HepG2 (cell line): ENCODE measurements around the gene PRSS48. TPM values are rescaled to one million over a fixed set of nuclear protein-coding genes. Genes with fewer than 3 reads are reported as not detected.

Experiments used
- AHDC1 ChIP-seq: sonication (generic); formaldehyde crosslinking; IDR thresholded peaks from 2 replicates; pipeline ENCODE4 v1.5.1; 2020; ENCODE audit warnings: mild to moderate bottlenecking, missing genetic modification reagents, borderline replicate concordance
- ARID3A ChIP-seq: IDR thresholded peaks from 2 replicates; pipeline ENCODE4 v1.6.1; 2012; ENCODE audit warnings: low read depth, low read length, improper control_type of control experiment
- FOSL2 ChIP-seq: sonication (generic); formaldehyde crosslinking; IDR thresholded peaks from 2 replicates; pipeline ENCODE4 v1.4.0; 2020; ENCODE audit warnings: missing genetic modification reagents
- FOXP1 ChIP-seq, 2 experiments: fragments of 450-650 bp in 1 of 2; IDR thresholded peaks; 2 replicates each; pipeline ENCODE4 v1.6.1; 2017 to 2018; ENCODE audit warnings: antibody characterized with exemption in 1 of 2
- FOXP4 ChIP-seq: sonication (generic); formaldehyde crosslinking; IDR thresholded peaks from 2 replicates; pipeline ENCODE4 v1.4.0; 2020; ENCODE audit warnings: missing genetic modification reagents
- HDAC1 ChIP-seq: sonication (generic); formaldehyde crosslinking; IDR thresholded peaks from 2 replicates; pipeline ENCODE4 v1.5.1; 2020; ENCODE audit warnings: mild to moderate bottlenecking, missing genetic modification reagents
- HIC2 ChIP-seq: sonication (generic); formaldehyde crosslinking; IDR thresholded peaks from 2 replicates; pipeline ENCODE4 v1.9.0; 2022; ENCODE audit warnings: low read depth, missing genetic modification reagents
- RFXAP ChIP-seq: sonication (generic); formaldehyde crosslinking; IDR thresholded peaks from 2 replicates; pipeline ENCODE4 v1.4.0; 2020; ENCODE audit warnings: missing genetic modification reagents, borderline replicate concordance
- SALL1 ChIP-seq: sonication (generic); formaldehyde crosslinking; IDR thresholded peaks from 2 replicates; pipeline ENCODE4 v1.8.0; 2022; ENCODE audit warnings: mild to moderate bottlenecking, missing genetic modification reagents
- SETDB1 ChIP-seq: sonication (generic); formaldehyde crosslinking; IDR thresholded peaks from 2 replicates; pipeline ENCODE4 v1.5.1; 2020; ENCODE audit warnings: missing genetic modification reagents, mild to moderate bottlenecking, borderline replicate concordance
- ZMYM4 ChIP-seq: sonication (generic); formaldehyde crosslinking; IDR thresholded peaks from 2 replicates; pipeline ENCODE4 v1.8.1; 2023; ENCODE audit warnings: mild to moderate bottlenecking, missing genetic modification reagents
- ZXDC ChIP-seq: sonication (generic); formaldehyde crosslinking; IDR thresholded peaks from 2 replicates; pipeline ENCODE4 v1.5.0; 2020; ENCODE audit warnings: mild to moderate bottlenecking, missing genetic modification reagents
- polyA plus RNA-seq, 8 experiments: library from polyadenylated mRNA; depleted of rRNA in 3 of 8; stranded (reverse) in 7 of 8; unstranded in 1 of 8; fragments of >200 nt; fragmentation: Illumina TruSeq in 4 of 8; extraction: Trizol in 4 of 8; gene quantifications; 2 replicates each; pipeline versions ENCODE4 v1.2.1 to v1.2.3, GENCODE V29; 2011 to 2016; ENCODE audit warnings: low read depth in 4 of 8, missing spikeins in 1 of 8, mixed read lengths in 1 of 8; ENCODE audit not compliant: insufficient read depth in 1 of 8
- total RNA-seq, 5 experiments: library from RNA; depleted of rRNA; stranded (reverse); fragments of >200 nt; fragmentation: Illumina TruSeq; extraction: Trizol; gene quantifications; 2 replicates each; pipeline ENCODE4 v1.2.3, GENCODE V29; 2016; ENCODE audit warnings: low read depth in 1 of 5

Gene PRSS48
- total and polyA plus RNA-seq, 2 of the 13 experiments (the other 11 are each of a cell fraction or from before 2014, with no cell fraction given) = not detected

GRCh38 chr4:151251603-151252304 lies 25.2 kb upstream of the PRSS48 start (continued):
- TF ChIP-seq FOXP4 (CRISPR knock-in tag) (peak; percentile 95), HDAC1 (CRISPR knock-in tag) (peak; percentile 62), ZMYM4 (CRISPR knock-in tag) (peak; percentile 70), ARID3A (peak; percentile 86), FOXP1 (IDR thresholded peaks at IDR 0.05) (peak; percentile 63), FOXP1 (CRISPR knock-in tag; IDR thresholded peaks at IDR 0.05) (peak; percentile 89), FOSL2 (peak; percentile 83), HIC2 (CRISPR knock-in tag) (peak; percentile 99), RFXAP (CRISPR knock-in tag) (peak; percentile 48; the same call in 1 of the 2 replicates), ZXDC (CRISPR knock-in tag) (no peak), SETDB1 (CRISPR knock-in tag) (no peak), SALL1 (CRISPR knock-in tag) (peak; percentile 83), AHDC1 (CRISPR knock-in tag) (peak; percentile 88; the same call in 1 of the 2 replicates)
